Uterus (tissue), 2 donors: ENCODE data around the gene FTSJ1.

Experiments used
- CTCF ChIP-seq, 4 experiments: fragments of 200-600 bp in 2 of 4; fragments of 450-650 bp in 2 of 4; sonication (generic) in 2 of 4; IDR thresholded peaks; one replicate each; pipeline ENCODE4 v1.5.1; 2016 to 2019; ENCODE audit warnings: antibody characterized with exemption in 4 of 4, mild to moderate bottlenecking in 2 of 4, moderate library complexity in 1 of 4
- POLR2A ChIP-seq, 2 donors: fragments of 450-650 bp; IDR thresholded peaks; one replicate each; pipeline ENCODE4 v1.6.1; 2016; ENCODE audit warnings: antibody characterized with exemption in 2 of 2, mild to moderate bottlenecking in 1 of 2, moderate library complexity in 1 of 2

DNA sequence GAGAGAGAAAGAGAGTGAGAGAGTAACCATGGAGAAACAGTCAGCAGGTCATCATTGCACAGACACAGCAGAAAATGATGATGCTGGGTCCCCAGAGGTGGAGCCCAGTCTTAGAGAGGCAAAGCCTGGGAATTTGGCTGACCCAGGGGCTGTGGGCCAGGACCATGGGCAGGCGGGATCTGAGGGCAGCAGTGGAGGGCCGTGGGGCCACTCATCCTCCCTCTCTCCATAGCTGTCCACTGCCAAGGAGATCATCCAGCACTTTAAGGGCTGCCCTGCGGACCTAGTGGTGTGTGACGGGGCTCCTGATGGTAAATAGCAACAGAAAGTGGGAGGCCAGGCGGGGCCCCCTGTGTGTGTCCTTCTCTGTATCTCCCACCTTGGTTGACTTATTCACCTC, 2.8 kb downstream of the FTSJ1 start:
- TF ChIP-seq POLR2A (IDR thresholded peaks at IDR 0.05): no peak
- no peak for TF ChIP-seq CTCF (IDR thresholded peaks at IDR 0.05)
